Lower leg skin (tissue), 4 donors: Measurements from ENCODE around the gene WWOX. TPM values are rescaled to one million over a fixed set of nuclear protein-coding genes. Genes with fewer than 3 reads are reported as not detected.

Experiments used
- DNase-seq, 2 donors: peaks; one replicate each; pipeline ENCODE4 v3.0.0-alpha.2; 2019; ENCODE audit warnings: low spot score in 2 of 2
- H3K4me3 ChIP-seq: fragments of 200-600 bp; sonication (generic); 2 replicates; pipeline ENCODE4 v1.5.1; 2017; ENCODE audit warnings: mild to moderate bottlenecking, low read depth; ENCODE audit not compliant: poor library complexity, severe bottlenecking
- CTCF ChIP-seq, 3 donors: fragments of 450-650 bp; IDR thresholded peaks; one replicate each; pipeline ENCODE4 v1.5.1; 2016; ENCODE audit warnings: antibody characterized with exemption in 3 of 3, mild to moderate bottlenecking in 3 of 3, moderate library complexity in 2 of 3
- POLR2A ChIP-seq, 2 donors: fragments of 450-650 bp; IDR thresholded peaks; one replicate each; pipeline ENCODE4 v1.6.1; 2016 to 2017; ENCODE audit warnings: antibody characterized with exemption in 2 of 2, mild to moderate bottlenecking in 1 of 2, moderate library complexity in 1 of 2
- WGBS, 2 donors: methylation state at CpG; one replicate each; pipeline ENCODE4 v1.1.5; 2018; 5-methylcytosine and 5-hydroxymethylcytosine counted together
- intact Hi-C: fragments of 100-400 bp; cut with DNase I; formaldehyde crosslinking; loops from one replicate; pipeline ENCODE4 v1.15.0; 2023; ENCODE audit warnings: low total_unique reads
- total RNA-seq, 4 donors: library from RNA; depleted of rRNA; stranded (reverse); fragments of >200 nt; gene quantifications; one replicate each; pipeline ENCODE4 v1.1.0, GENCODE V29; 2016

The WWOX gene
- total RNA-seq, 4 donors from 2014 or later: 21.0 to 82.7 (median 36.1) TPM

GRCh38 chr16:78392585-78393195 is 293.2 kb downstream of the WWOX start:
- no peak for TF ChIP-seq CTCF (IDR thresholded peaks at IDR 0.05)
- no peak for TF ChIP-seq POLR2A (IDR thresholded peaks at IDR 0.05)
- H3K4me3 ChIP-seq: no peak overlapping the region
- intact Hi-C loops: no loop called here
- 74 to 96% methylated on average over 9 of the region's 9 CpGs for WGBS, 2 donors
- DNase-seq: no peak

- TF ChIP-seq CTCF (IDR thresholded peaks at IDR 0.05) (no peak), POLR2A (IDR thresholded peaks at IDR 0.05) (no peak)
- DNase-seq: no peak
- 85 to 86% methylated on average over 6 of the region's 6 CpGs for WGBS, 2 donors
- intact Hi-C loops: no loop called here
- no peak overlapping the region for H3K4me3 ChIP-seq
These were observed 295.6 kb downstream of the WWOX start for GRCh38 chr16:78395035-78395434.

GRCh38 chr16:78396046-78396445 is 296.6 kb downstream of the WWOX start:
- DNase-seq: no peak
- intact Hi-C loops: no loop called here
- no peak overlapping the region for H3K4me3 ChIP-seq
- 82 to 88% methylated on average over 2 of the region's 2 CpGs for WGBS, 2 donors
- TF ChIP-seq POLR2A (IDR thresholded peaks at IDR 0.05) (no peak), CTCF (IDR thresholded peaks at IDR 0.05) (no peak)

- no peak overlapping the region for H3K4me3 ChIP-seq
- intact Hi-C loops: no loop called here
- 87 to 91% methylated on average over 4 of the region's 4 CpGs for WGBS, 2 donors
These were observed 297.2 kb downstream of the WWOX start for GRCh38 chr16:78396673-78397072.

GRCh38 chr16:78399384-78399783 is 299.9 kb downstream of the WWOX start:
- H3K4me3 ChIP-seq: no peak overlapping the region
- 75 to 85% methylated on average over 5 of the region's 5 CpGs for WGBS, 2 donors
- no peak for TF ChIP-seq POLR2A (IDR thresholded peaks at IDR 0.05)
- TF ChIP-seq CTCF (IDR thresholded peaks at IDR 0.05): no peak
- intact Hi-C loops: no loop called here
- DNase-seq: no peak

More at GRCh38 chr16:78396673-78397072, 297.2 kb downstream of the WWOX start:
- DNase-seq: no peak
- no peak for TF ChIP-seq POLR2A (IDR thresholded peaks at IDR 0.05)
- TF ChIP-seq CTCF (IDR thresholded peaks at IDR 0.05): no peak

GRCh38 chr16:78402833-78403232 is 303.4 kb downstream of the WWOX start:
- DNase-seq: no peak
- TF ChIP-seq CTCF (IDR thresholded peaks at IDR 0.05) (no peak), POLR2A (IDR thresholded peaks at IDR 0.05) (no peak)
- 63 to 78% methylated on average over 3 of the region's 3 CpGs for WGBS, 2 donors

More at GRCh38 chr16:78402833-78403232, 303.4 kb downstream of the WWOX start:
- intact Hi-C loops: no loop called here
- no peak overlapping the region for H3K4me3 ChIP-seq
